ENCODE data around the gene ZCCHC8.

- TF ChIP-seq, protein P1, sequence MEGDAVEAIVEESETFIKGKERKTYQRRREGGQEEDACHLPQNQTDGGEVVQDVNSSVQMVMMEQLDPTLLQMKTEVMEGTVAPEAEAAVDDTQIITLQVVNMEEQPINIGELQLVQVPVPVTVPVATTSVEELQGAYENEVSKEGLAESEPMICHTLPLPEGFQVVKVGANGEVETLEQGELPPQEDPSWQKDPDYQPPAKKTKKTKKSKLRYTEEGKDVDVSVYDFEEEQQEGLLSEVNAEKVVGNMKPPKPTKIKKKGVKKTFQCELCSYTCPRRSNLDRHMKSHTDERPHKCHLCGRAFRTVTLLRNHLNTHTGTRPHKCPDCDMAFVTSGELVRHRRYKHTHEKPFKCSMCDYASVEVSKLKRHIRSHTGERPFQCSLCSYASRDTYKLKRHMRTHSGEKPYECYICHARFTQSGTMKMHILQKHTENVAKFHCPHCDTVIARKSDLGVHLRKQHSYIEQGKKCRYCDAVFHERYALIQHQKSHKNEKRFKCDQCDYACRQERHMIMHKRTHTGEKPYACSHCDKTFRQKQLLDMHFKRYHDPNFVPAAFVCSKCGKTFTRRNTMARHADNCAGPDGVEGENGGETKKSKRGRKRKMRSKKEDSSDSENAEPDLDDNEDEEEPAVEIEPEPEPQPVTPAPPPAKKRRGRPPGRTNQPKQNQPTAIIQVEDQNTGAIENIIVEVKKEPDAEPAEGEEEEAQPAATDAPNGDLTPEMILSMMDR (IDR thresholded peaks at IDR 0.05; ENCODE audit: control extremely low read depth in 1 of 3, insufficient read depth in 1 of 3, low read depth in 1 of 3, low read length in 3 of 3) = no peak
- TF ChIP-seq ATF3 (IDR thresholded peaks at IDR 0.05; ENCODE audit: insufficient read depth, low read depth, low read length) = no peak
Observed at GRCh38 chr12:122474324-122474716, 26.4 kb downstream of the ZCCHC8 start.

Measured in H1 (cell line).